Measurements from ENCODE around the gene LAYN.

The LAYN gene

DNA sequence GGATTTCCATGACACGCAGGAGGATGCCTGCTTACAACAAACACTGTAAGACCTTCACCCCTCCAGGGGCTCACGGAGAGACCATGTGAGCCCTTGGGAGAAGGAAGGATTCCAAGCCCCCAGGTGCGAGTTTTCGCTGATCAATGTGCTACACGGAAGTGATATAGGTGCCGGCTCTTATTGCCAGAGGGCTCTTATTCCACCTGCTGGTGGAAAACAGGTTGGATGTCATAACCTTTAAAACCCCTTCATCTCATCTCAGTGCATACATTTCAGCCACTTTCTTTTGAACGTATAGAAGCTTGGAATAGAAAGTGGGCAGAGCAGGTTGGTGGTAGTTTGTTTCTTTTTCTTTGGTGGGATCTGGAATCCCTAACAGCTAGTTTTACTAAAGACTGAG, 25.8 kb downstream of the LAYN start:
- H4K20me1 ChIP-seq (ENCODE audit: insufficient read depth) = no peaks in the 10 kb centered on the region
- H3K4me1 ChIP-seq (ENCODE audit: low read depth, poor library complexity, severe bottlenecking) = peaks cover 17% of the 10 kb centered on the region
- H2AFZ ChIP-seq (ENCODE audit: low read depth) = no peak overlapping the region
- no peak overlapping the region for H3K4me3 ChIP-seq (IDR thresholded peaks at IDR 0.05; ENCODE audit: insufficient read depth, low read depth, low read length)
- no peaks in the 10 kb centered on the region for H3K27me3 ChIP-seq (ENCODE audit: insufficient read depth, low read depth)
- TF ChIP-seq, protein P1, sequence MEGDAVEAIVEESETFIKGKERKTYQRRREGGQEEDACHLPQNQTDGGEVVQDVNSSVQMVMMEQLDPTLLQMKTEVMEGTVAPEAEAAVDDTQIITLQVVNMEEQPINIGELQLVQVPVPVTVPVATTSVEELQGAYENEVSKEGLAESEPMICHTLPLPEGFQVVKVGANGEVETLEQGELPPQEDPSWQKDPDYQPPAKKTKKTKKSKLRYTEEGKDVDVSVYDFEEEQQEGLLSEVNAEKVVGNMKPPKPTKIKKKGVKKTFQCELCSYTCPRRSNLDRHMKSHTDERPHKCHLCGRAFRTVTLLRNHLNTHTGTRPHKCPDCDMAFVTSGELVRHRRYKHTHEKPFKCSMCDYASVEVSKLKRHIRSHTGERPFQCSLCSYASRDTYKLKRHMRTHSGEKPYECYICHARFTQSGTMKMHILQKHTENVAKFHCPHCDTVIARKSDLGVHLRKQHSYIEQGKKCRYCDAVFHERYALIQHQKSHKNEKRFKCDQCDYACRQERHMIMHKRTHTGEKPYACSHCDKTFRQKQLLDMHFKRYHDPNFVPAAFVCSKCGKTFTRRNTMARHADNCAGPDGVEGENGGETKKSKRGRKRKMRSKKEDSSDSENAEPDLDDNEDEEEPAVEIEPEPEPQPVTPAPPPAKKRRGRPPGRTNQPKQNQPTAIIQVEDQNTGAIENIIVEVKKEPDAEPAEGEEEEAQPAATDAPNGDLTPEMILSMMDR (conservative IDR thresholded peaks at IDR 0.05; ENCODE audit: low read depth, low read length) = no peak
- no peak overlapping the region for H3K4me2 ChIP-seq
- H3K27ac ChIP-seq = no peak overlapping the region
- H3K36me3 ChIP-seq (ENCODE audit: insufficient read depth) = no peaks in the 10 kb centered on the region
- H3K9ac ChIP-seq = no peak overlapping the region
- H3K79me2 ChIP-seq (ENCODE audit: insufficient read depth, low read depth) = no peaks in the 10 kb centered on the region

DNA sequence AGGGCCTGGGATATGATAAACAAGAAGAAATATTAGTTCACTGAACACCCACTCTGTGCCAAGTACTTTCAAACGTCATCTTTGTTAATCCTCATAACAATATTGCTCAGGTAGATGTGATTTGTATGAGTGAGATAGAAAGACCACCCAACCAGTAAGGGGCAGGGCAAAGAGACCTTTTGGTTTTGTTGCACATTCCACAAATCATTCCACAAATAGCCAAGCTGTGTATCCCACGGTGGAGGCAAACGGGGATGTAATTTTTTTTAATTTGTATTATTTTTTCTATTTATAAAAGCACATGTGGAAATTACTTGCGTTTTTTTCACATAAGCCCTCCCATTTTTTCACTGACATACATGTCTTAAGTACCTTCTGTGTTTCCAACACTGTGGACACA, 29.0 kb downstream of the LAYN start:
- Histone ChIP-seq H3K79me2 (ENCODE audit: insufficient read depth, low read depth) (no peaks in the 10 kb centered on the region), H3K27ac (no peak overlapping the region), H3K36me3 (ENCODE audit: insufficient read depth) (no peaks in the 10 kb centered on the region), H4K20me1 (ENCODE audit: insufficient read depth) (no peaks in the 10 kb centered on the region), H3K9ac (no peak overlapping the region), H3K4me1 (ENCODE audit: low read depth, poor library complexity, severe bottlenecking) (peaks cover 17% of the 10 kb centered on the region), H2AFZ (ENCODE audit: low read depth) (no peak overlapping the region), H3K4me3 (IDR thresholded peaks at IDR 0.05; ENCODE audit: insufficient read depth, low read depth, low read length) (no peak overlapping the region), H3K27me3 (ENCODE audit: insufficient read depth, low read depth) (no peaks in the 10 kb centered on the region), H3K4me2 (no peak overlapping the region)
- TF ChIP-seq, protein P1 (conservative IDR thresholded peaks at IDR 0.05; ENCODE audit: low read depth, low read length) = no peak

DNA sequence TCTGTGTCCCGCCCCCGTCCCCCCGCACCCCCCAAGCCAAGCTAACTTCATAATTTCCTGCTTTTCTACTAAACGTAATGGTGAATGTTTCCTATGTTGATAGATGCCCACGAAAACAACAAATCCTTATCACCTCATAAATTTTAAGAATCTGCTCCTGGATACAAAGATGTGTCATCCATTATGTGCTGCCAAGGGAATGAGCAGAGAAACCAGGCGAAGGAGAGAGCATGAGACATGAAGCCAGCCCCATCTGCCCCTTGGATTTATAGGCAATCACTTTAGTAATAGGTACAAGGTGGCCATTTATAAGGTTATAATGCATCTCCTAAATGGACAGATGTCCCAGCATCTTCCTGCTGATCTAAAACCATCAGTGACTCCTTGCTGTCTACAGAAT, 30.3 kb downstream of the LAYN start:
- H3K4me2 ChIP-seq = no peak overlapping the region
- no peaks in the 10 kb centered on the region for H3K36me3 ChIP-seq (ENCODE audit: insufficient read depth)
- TF ChIP-seq, protein P1 (conservative IDR thresholded peaks at IDR 0.05; ENCODE audit: low read depth, low read length) = no peak
- no peak overlapping the region for H2AFZ ChIP-seq (ENCODE audit: low read depth)
- H3K9ac ChIP-seq = no peak overlapping the region
- H4K20me1 ChIP-seq (ENCODE audit: insufficient read depth) = no peaks in the 10 kb centered on the region
- H3K4me3 ChIP-seq (IDR thresholded peaks at IDR 0.05; ENCODE audit: insufficient read depth, low read depth, low read length) = no peak overlapping the region
- no peaks in the 10 kb centered on the region for H3K27me3 ChIP-seq (ENCODE audit: insufficient read depth, low read depth)
- no peak overlapping the region for H3K27ac ChIP-seq
- H3K79me2 ChIP-seq (ENCODE audit: insufficient read depth, low read depth) = no peaks in the 10 kb centered on the region
- H3K4me1 ChIP-seq (ENCODE audit: low read depth, poor library complexity, severe bottlenecking) = peaks cover 6% of the 10 kb centered on the region

DNA sequence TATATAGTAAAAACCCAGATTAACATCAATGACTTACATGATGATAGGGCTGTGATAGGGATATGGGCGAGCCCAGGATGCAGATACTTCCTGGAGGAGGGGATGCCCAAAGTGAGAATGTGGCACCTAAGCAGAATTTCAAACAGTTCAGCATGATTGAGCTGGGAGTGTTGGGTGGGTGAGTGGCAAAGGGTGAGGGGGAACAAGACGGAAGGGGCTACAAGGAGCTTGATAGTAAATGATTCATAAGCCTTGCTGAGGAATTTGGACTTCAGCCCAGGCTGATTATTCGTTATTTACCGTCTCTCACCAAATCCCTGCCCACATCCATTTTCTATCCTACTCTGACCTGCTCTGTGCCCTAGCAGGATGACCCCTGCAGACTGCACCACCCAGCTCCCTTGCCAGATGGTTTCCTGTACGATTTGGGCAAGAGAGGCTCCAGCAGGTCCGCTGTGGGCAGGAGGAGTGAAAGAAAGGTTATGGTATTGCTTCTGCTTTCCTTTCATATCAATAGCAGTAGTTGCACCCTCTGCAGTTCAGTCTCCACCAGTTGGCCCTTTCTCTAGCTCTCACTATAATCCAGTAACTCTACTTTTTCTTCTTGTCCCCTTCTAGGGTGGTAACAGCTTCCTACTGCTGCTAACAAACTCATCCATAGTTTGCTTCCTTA, 31.4 kb downstream of the LAYN start:
- Histone ChIP-seq H3K4me3 (IDR thresholded peaks at IDR 0.05; ENCODE audit: insufficient read depth, low read depth, low read length) (no peak overlapping the region), H3K27me3 (ENCODE audit: insufficient read depth, low read depth) (no peaks in the 10 kb centered on the region), H3K79me2 (ENCODE audit: insufficient read depth, low read depth) (no peaks in the 10 kb centered on the region), H3K4me1 (ENCODE audit: low read depth, poor library complexity, severe bottlenecking) (no peaks in the 10 kb centered on the region), H3K36me3 (ENCODE audit: insufficient read depth) (no peaks in the 10 kb centered on the region), H4K20me1 (ENCODE audit: insufficient read depth) (no peaks in the 10 kb centered on the region), H3K27ac (no peak overlapping the region), H2AFZ (ENCODE audit: low read depth) (no peak overlapping the region), H3K9ac (no peak overlapping the region), H3K4me2 (no peak overlapping the region)
- TF ChIP-seq, protein P1 (conservative IDR thresholded peaks at IDR 0.05; ENCODE audit: low read depth, low read length) = no peak

Measured in KMS-11 (cell line).